ENCODE data around the gene QPCTL.

DNA sequence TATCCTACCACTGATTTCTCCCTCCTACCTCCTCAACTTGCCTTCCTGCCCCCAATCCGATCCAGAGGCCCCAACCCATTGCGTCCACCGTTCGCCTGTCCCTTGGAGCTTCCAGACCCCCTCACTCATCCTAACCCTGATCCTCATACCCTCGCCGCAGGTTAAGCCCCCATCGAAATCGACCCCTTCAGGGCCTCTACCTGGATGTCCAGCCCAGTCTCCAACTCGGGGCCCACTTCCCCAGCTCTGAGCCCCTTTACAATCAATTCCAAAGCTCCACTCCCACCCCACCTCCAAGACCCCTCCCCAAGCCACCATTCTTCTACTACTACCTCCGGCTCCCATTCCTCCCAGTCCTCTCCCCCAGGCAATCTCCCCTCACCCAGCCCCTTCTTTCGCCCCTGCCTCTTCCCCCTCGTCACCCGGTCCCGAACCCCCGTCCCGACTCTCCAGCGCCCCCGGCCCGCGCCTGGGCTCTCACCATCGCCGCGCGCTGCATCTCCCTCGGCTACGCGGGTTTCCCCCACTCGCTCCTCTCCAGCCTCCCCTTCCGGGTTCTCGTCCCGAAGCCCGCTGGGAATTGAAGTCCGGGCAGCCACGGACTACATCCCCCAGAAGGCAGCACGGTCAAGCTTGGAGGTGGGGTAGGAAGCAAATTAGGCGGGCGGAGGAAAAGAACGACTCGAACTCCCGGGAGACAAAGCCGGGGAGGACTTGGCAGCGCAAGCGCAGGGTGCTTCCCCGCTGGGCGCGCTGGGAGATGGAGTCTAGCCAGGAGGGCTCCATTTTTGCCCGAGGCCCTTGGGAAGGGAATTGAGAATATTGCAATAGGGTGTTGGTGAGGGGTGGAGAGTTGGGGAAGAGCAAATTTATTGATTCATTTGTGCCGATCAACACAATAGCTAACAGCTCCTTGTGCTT is 38.2 kb downstream of the QPCTL start, which contains the start of gene FBXO46:
- TF ChIP-seq, protein P1, sequence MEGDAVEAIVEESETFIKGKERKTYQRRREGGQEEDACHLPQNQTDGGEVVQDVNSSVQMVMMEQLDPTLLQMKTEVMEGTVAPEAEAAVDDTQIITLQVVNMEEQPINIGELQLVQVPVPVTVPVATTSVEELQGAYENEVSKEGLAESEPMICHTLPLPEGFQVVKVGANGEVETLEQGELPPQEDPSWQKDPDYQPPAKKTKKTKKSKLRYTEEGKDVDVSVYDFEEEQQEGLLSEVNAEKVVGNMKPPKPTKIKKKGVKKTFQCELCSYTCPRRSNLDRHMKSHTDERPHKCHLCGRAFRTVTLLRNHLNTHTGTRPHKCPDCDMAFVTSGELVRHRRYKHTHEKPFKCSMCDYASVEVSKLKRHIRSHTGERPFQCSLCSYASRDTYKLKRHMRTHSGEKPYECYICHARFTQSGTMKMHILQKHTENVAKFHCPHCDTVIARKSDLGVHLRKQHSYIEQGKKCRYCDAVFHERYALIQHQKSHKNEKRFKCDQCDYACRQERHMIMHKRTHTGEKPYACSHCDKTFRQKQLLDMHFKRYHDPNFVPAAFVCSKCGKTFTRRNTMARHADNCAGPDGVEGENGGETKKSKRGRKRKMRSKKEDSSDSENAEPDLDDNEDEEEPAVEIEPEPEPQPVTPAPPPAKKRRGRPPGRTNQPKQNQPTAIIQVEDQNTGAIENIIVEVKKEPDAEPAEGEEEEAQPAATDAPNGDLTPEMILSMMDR (conservative IDR thresholded peaks at IDR 0.05 in 1 of 2, IDR thresholded peaks at IDR 0.05 in 1 of 2; ENCODE audit: extremely low read depth in 1 of 2, insufficient read depth in 1 of 2, low read depth in 1 of 2, low read length in 2 of 2): peak in 1 of 2 donors; percentile 32
- no peak for TF ChIP-seq EZH2 (IDR thresholded peaks at IDR 0.05; ENCODE audit: borderline replicate concordance, low read length)
